ENCODE measurements around the gene PTPN21.

DNA sequence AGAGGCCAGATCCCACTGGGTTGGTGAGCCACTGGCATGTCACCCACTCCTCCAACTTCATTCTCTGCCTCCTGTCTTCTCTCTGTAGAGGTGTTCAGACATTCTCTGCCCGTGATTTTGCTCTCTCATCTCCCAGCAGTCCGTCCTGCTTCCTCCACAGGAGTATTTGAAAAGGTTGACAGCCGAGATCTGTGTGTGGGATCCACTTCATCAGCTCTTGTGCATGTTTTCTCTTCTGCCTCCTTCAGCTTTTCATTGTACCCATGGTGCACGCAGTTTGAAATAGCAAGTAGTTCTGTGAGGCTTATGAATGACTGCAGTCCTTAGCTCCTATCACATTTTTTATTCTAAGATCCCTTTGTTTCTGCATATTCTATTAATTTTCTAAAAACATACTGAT is 42.8 kb upstream of the PTPN21 start:
- TF ChIP-seq, protein P1, sequence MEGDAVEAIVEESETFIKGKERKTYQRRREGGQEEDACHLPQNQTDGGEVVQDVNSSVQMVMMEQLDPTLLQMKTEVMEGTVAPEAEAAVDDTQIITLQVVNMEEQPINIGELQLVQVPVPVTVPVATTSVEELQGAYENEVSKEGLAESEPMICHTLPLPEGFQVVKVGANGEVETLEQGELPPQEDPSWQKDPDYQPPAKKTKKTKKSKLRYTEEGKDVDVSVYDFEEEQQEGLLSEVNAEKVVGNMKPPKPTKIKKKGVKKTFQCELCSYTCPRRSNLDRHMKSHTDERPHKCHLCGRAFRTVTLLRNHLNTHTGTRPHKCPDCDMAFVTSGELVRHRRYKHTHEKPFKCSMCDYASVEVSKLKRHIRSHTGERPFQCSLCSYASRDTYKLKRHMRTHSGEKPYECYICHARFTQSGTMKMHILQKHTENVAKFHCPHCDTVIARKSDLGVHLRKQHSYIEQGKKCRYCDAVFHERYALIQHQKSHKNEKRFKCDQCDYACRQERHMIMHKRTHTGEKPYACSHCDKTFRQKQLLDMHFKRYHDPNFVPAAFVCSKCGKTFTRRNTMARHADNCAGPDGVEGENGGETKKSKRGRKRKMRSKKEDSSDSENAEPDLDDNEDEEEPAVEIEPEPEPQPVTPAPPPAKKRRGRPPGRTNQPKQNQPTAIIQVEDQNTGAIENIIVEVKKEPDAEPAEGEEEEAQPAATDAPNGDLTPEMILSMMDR (IDR thresholded peaks at IDR 0.05): no peak
- no peak for TF ChIP-seq SIN3A (IDR thresholded peaks at IDR 0.05; ENCODE audit: borderline replicate concordance, low read depth, low read length)

Measured in SK-N-SH (cell line).